ENCODE measurements around the gene USP37. TPM values are rescaled to one million over a fixed set of nuclear protein-coding genes. Genes with fewer than 3 reads are reported as not detected.
"Not testable (repeated sequence)": the region's sequence is repeated elsewhere in the genome, so short reads cannot be mapped to it uniquely, and the experiment has no call there.

USP37 gene
- total RNA-seq, 1 donor from 2014 or later, result 23.3 TPM

DNA sequence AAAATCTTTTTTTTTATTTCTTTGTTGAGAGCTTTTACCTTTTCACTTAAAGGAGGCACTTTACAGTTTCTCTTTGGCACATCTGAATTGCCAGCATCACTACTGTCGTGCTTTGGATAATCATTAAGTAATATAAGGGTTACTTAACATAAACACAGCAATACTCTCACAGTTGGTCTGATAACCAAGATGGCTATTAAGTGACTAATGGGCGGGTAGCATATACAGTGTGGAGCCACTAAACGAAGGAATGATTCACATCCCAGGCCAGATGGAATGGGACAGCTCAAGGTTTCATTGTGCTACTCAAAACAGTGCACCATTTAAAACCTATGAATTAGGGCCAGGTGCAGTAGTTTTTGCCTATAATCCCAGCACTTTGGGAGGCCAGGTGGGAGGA lies 28.1 kb downstream of the USP37 start:
- no peak for TF ChIP-seq POLR2A (IDR thresholded peaks at IDR 0.05)
- TF ChIP-seq POLR2AphosphoS5 (IDR thresholded peaks at IDR 0.05; ENCODE audit: insufficient read depth in 1 of 2, low read depth in 1 of 2), result no peak
- TF ChIP-seq, protein P1, sequence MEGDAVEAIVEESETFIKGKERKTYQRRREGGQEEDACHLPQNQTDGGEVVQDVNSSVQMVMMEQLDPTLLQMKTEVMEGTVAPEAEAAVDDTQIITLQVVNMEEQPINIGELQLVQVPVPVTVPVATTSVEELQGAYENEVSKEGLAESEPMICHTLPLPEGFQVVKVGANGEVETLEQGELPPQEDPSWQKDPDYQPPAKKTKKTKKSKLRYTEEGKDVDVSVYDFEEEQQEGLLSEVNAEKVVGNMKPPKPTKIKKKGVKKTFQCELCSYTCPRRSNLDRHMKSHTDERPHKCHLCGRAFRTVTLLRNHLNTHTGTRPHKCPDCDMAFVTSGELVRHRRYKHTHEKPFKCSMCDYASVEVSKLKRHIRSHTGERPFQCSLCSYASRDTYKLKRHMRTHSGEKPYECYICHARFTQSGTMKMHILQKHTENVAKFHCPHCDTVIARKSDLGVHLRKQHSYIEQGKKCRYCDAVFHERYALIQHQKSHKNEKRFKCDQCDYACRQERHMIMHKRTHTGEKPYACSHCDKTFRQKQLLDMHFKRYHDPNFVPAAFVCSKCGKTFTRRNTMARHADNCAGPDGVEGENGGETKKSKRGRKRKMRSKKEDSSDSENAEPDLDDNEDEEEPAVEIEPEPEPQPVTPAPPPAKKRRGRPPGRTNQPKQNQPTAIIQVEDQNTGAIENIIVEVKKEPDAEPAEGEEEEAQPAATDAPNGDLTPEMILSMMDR (IDR thresholded peaks at IDR 0.05), result no peak
- Histone ChIP-seq H3K9me3 (no peaks in the 10 kb centered on the region), H3K27ac (no peak overlapping the region), H3K4me1 (no peaks in the 10 kb centered on the region), H3K36me3 (peaks cover 0 to 75% of the 10 kb centered on the region in 2 donors), H3K4me3 (no peak overlapping the region), H3K27me3 (no peaks in the 10 kb centered on the region)
- DNase-seq (ENCODE audit: extremely low spot score in 2 of 2), result no peak
- intact Hi-C loops (cut with DNase I), result no loop called here

DNA sequence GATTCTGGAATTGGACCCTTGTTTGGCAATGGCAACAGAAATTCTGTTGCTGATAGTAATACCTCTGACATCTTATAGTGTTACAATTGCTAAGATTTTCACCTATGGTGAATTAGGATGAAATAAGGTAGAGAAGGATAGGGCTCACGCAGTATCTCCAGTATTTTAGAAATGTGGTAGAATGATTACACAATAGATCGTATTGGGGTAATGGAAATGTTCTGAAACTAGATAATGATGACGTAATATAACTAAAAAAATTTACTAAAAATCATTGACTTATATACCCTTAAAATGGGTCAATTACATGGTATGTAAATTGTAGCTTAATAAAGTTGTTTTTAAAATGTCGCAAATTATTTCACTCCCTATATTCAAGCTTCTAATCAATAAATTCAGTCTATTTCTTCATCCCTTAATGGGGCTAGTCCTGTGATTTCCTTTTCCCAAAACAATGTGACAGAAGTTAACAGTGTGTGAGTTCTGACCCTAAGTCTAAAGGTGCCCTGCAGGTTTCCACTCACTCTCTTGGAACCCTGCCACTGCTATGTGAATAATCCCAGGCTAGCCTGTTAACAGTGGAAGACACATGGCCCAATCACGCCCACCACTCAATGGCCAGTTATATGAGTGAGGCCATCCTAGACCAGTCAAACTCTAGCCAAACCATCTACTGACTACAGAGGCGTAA lies 31.2 kb downstream of the USP37 start:
- peaks cover 0 to 67% of the 10 kb centered on the region in 2 donors for H3K36me3 ChIP-seq
- no peaks in the 10 kb centered on the region for H3K27me3 ChIP-seq
- intact Hi-C loops (cut with DNase I), result no loop called here
- TF ChIP-seq, protein P1 (IDR thresholded peaks at IDR 0.05), result no peak
- no peak for TF ChIP-seq POLR2A (IDR thresholded peaks at IDR 0.05)
- TF ChIP-seq POLR2AphosphoS5 (IDR thresholded peaks at IDR 0.05; ENCODE audit: insufficient read depth in 1 of 2, low read depth in 1 of 2), result no peak
- H3K4me3 ChIP-seq, result no peak overlapping the region
- no peaks in the 10 kb centered on the region for H3K4me1 ChIP-seq
- DNase-seq (ENCODE audit: extremely low spot score in 2 of 2), result no peak
- no peaks in the 10 kb centered on the region for H3K9me3 ChIP-seq
- H3K27ac ChIP-seq, result no peak overlapping the region

DNA sequence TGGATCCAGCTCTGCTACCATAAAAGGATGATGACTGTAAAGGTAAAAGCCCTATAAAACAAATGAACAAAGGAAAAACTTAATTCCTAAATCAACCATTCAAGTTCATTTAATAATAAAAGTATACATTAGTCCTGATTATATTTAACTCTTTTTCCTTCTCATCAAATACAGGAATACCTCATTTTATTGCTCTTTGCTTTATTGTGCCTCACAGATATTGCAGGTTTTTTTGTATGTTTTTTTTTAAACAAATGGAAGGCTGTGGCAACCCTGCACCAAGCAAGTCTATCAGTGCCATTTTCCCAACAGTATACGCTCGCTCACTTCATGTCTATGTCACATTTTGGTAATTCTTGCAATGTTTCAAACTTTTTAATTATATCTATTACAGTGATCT lies 38.2 kb downstream of the USP37 start:
- Histone ChIP-seq H3K36me3 (peaks cover 0 to 43% of the 10 kb centered on the region in 2 donors), H3K4me1 (no peaks in the 10 kb centered on the region), H3K27me3 (no peaks in the 10 kb centered on the region), H3K4me3 (no peak overlapping the region), H3K27ac (no peak overlapping the region), H3K9me3 (no peaks in the 10 kb centered on the region)
- intact Hi-C loops (cut with DNase I), result no loop called here
- TF ChIP-seq, protein P1 (IDR thresholded peaks at IDR 0.05), result no peak
- TF ChIP-seq POLR2AphosphoS5 (IDR thresholded peaks at IDR 0.05; ENCODE audit: insufficient read depth in 1 of 2, low read depth in 1 of 2) (no peak), POLR2A (IDR thresholded peaks at IDR 0.05) (no peak)
- DNase-seq (ENCODE audit: extremely low spot score in 2 of 2), result no peak

DNA sequence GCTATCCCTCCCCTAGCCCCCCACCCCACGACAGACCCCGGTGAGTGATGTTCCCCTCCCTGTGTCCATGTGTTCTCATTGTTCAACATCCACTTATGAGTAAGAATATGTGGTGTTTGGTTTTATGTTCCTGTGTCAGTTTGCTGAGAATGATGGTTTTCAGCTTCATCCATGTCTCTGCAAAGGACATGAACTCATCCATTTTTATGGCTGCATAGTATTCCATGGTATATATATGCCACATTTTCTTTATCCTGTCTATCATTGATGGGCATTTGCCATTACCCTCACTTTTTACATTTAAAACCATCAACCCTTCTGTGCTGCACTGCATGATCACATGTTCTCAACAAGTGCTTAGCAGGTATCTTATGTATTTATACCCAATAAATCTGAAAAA lies 39.7 kb downstream of the USP37 start:
- H3K27me3 ChIP-seq; H3K4me3 ChIP-seq; DNase-seq (ENCODE audit: extremely low spot score in 2 of 2); H3K4me1 ChIP-seq; H3K9me3 ChIP-seq; H3K27ac ChIP-seq; intact Hi-C loops (cut with DNase I): not testable (repeated sequence)
- H3K36me3 ChIP-seq, result peaks cover 0 to 35% of the 10 kb centered on the region in 2 donors

DNA sequence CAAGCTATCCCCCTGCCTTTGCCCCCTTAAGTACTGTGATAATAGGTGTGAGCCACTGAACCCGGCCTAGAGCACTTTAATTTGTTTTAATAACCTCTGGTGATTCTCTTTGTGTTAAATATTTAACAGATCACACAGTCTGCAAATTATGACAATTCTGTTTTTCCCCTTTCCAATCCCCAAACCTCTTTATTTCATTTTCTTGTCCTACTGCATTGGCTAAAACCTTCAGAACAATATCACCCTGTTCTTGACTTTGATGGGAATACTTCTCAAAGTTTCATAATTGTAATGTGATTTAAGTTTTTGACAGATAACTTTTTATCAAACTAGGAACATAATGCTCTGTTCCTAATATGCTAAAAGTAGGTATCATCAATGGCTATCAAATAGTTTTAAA lies 44.5 kb downstream of the USP37 start:
- H3K36me3 ChIP-seq, result peaks cover 0 to 15% of the 10 kb centered on the region in 2 donors
- no peaks in the 10 kb centered on the region for H3K9me3 ChIP-seq
- DNase-seq (ENCODE audit: extremely low spot score in 2 of 2), result no peak
- no peaks in the 10 kb centered on the region for H3K4me1 ChIP-seq
- no peaks in the 10 kb centered on the region for H3K27me3 ChIP-seq
- intact Hi-C loops (cut with DNase I), result no loop called here
- H3K4me3 ChIP-seq, result no peak overlapping the region
- TF ChIP-seq POLR2A (IDR thresholded peaks at IDR 0.05) (no peak), POLR2AphosphoS5 (IDR thresholded peaks at IDR 0.05; ENCODE audit: insufficient read depth in 1 of 2, low read depth in 1 of 2) (no peak)
- TF ChIP-seq, protein P1 (IDR thresholded peaks at IDR 0.05), result no peak
- H3K27ac ChIP-seq, result no peak overlapping the region

All from vagina (tissue), 2 donors.